Karpas-422 (cell line): ENCODE results near the gene SCNN1A. TPM values are rescaled to one million over a fixed set of nuclear protein-coding genes. Genes with fewer than 3 reads are reported as not detected.

Experiments used
- DNase-seq: peaks from one replicate; pipeline ENCODE4 v3.0.0-alpha.2; 2015
- H2AFZ ChIP-seq: fragments of 200-600 bp; sonication (generic); 2 replicates; pipeline ENCODE4 v1.6.1; 2014; ENCODE audit warnings: antibody characterized with exemption, low read length, mixed read lengths
- H3K27ac ChIP-seq: fragments of 200-600 bp; sonication (generic); 2 replicates; pipeline ENCODE4 v1.5.1; 2014; ENCODE audit warnings: mild to moderate bottlenecking, low read length, moderate library complexity
- H3K27me3 ChIP-seq: fragments of 200-600 bp; sonication (generic); 2 replicates; pipeline ENCODE4 v1.6.1; 2014; ENCODE audit warnings: low read length, mixed read lengths
- H3K36me3 ChIP-seq: fragments of 200-600 bp; sonication (generic); 2 replicates; pipeline ENCODE4 v1.6.1; 2014; ENCODE audit warnings: low read length, mixed read lengths; ENCODE audit not compliant: insufficient read depth
- H3K4me1 ChIP-seq: fragments of 200-600 bp; sonication (generic); 2 replicates; pipeline ENCODE4 v1.6.1; 2014; ENCODE audit warnings: mild to moderate bottlenecking, low read length, mixed read lengths
- H3K4me2 ChIP-seq: fragments of 200-600 bp; sonication (generic); 2 replicates; pipeline ENCODE4 v1.6.1; 2014; ENCODE audit warnings: low read length, low read depth, mild to moderate bottlenecking; ENCODE audit not compliant: poor library complexity, severe bottlenecking
- H3K4me3 ChIP-seq: fragments of 200-600 bp; sonication (generic); 2 replicates; pipeline ENCODE4 v1.5.1; 2014; ENCODE audit warnings: mild to moderate bottlenecking, antibody characterized with exemption, low read length, mixed read lengths
- H3K79me2 ChIP-seq: fragments of 200-600 bp; sonication (generic); 2 replicates; pipeline ENCODE4 v1.6.1; 2014; ENCODE audit warnings: mild to moderate bottlenecking, low read length, mixed read lengths
- H3K9ac ChIP-seq: fragments of 200-600 bp; sonication (generic); 2 replicates; pipeline ENCODE4 v1.6.0; 2014; ENCODE audit warnings: low read length
- H3K9me2 ChIP-seq: fragments of 200-600 bp; sonication (generic), shearing (Covaris generic); replicated peaks from 2 replicates; pipeline ENCODE4 v1.6.0; 2014; ENCODE audit warnings: mild to moderate bottlenecking, low read length, moderate library complexity; ENCODE audit not compliant: insufficient read depth
- H3K9me3 ChIP-seq: fragments of 300-700, 200-600 bp; sonication (generic); 2 replicates; pipeline ENCODE4 v1.6.1; 2014; ENCODE audit warnings: low read length, mixed read lengths
- H4K20me1 ChIP-seq: fragments of 200-600 bp; sonication (generic); 2 replicates; pipeline ENCODE4 v1.6.1; 2014; ENCODE audit warnings: mild to moderate bottlenecking, antibody characterized with exemption, low read length, low read depth; ENCODE audit not compliant: insufficient read depth
- total RNA-seq: library from RNA; depleted of rRNA; stranded (reverse); fragments of >200 nt; shearing (Covaris generic); gene quantifications from 2 replicates; pipeline ENCODE4 v1.2.3, GENCODE V29; 2014; ENCODE audit warnings: low replicate concordance

Gene SCNN1A
- total RNA-seq, 1 experiment from 2014 or later = not detected

DNA sequence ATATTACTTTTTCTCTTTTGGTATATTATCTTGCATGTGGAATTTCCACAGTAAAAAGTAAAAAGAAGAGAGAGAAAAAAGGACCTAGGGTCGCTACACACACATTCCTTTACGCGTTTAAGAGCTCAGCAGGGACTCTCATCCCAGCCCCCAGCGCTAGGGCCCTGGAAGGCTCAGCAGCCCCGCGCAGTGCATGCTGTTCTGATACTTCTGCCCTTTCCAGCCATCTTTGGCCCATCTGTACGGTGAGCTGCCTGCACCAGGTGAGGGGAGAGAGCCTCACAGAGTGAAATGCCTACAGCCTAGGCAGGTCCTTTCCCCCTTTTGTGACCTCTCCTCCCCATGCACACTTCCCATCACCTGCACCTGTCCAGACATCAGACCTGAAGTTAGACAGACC lies 7.0 kb upstream of the SCNN1A start:
- no peaks in the 10 kb centered on the region for H3K27me3 ChIP-seq
- no peak overlapping the region for H3K4me3 ChIP-seq
- H3K9me2 ChIP-seq = no peaks in the 10 kb centered on the region
- H3K27ac ChIP-seq = no peak overlapping the region
- H3K9ac ChIP-seq = no peak overlapping the region
- no peaks in the 10 kb centered on the region for H3K36me3 ChIP-seq
- no peak overlapping the region for H2AFZ ChIP-seq
- H3K9me3 ChIP-seq = no peaks in the 10 kb centered on the region
- no peak for DNase-seq
- no peaks in the 10 kb centered on the region for H3K4me1 ChIP-seq
- no peaks in the 10 kb centered on the region for H4K20me1 ChIP-seq
- H3K4me2 ChIP-seq = no peak overlapping the region
- H3K79me2 ChIP-seq = no peaks in the 10 kb centered on the region

DNA sequence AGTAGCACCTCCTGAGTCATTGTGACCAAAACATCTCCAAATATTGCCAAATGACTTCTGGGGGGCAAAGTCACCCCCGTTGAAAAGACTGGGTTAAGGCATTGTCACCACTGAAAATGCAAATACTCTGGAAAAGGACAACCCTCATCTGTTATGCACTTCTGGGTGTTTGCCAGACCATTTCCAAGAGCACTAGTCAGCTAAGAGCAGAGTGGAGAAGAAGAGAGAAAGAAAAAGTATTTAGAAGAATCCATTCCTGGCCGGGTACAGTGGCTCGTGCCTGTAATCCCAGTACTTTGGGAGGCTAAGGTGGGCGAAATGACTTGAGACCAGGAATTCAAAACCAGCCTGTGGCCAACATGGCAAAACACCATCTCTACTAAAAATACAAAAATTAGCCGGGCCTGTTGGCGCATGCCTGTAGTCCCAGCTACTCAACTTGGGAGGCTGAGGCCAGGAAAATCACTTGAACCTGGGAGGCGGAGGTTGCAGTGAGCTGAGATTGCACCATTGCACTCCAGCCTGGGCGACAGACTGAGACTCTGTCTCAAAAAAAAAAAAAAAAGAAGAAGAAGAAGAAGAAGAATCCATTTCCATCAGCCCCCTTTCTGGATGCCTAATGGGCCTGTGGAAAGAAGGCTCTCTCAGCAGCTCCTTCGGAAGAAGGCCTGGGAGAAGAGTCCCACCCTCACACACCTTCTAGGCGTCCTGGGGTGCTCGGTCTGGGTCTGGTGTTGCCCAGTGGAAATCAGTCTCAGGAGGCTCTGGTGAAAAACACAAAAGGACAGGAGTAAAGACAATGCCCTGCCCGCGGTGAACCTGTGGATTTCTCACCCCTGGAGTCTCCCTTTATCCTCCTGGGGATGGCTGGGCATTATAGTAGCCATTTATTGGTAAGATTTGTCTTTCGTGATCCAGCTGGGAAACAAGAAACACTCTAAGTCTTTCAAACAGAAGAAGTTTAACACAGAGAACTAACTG lies 5.1 kb upstream of the SCNN1A start:
- Histone ChIP-seq H2AFZ (no peak overlapping the region), H3K36me3 (no peaks in the 10 kb centered on the region), H3K9me3 (no peaks in the 10 kb centered on the region), H3K27ac (no peak overlapping the region), H3K4me1 (no peaks in the 10 kb centered on the region), H3K4me3 (no peak overlapping the region), H3K9me2 (no peaks in the 10 kb centered on the region), H4K20me1 (no peaks in the 10 kb centered on the region), H3K79me2 (no peaks in the 10 kb centered on the region), H3K9ac (no peak overlapping the region), H3K4me2 (no peak overlapping the region), H3K27me3 (no peaks in the 10 kb centered on the region)
- no peak for DNase-seq

DNA sequence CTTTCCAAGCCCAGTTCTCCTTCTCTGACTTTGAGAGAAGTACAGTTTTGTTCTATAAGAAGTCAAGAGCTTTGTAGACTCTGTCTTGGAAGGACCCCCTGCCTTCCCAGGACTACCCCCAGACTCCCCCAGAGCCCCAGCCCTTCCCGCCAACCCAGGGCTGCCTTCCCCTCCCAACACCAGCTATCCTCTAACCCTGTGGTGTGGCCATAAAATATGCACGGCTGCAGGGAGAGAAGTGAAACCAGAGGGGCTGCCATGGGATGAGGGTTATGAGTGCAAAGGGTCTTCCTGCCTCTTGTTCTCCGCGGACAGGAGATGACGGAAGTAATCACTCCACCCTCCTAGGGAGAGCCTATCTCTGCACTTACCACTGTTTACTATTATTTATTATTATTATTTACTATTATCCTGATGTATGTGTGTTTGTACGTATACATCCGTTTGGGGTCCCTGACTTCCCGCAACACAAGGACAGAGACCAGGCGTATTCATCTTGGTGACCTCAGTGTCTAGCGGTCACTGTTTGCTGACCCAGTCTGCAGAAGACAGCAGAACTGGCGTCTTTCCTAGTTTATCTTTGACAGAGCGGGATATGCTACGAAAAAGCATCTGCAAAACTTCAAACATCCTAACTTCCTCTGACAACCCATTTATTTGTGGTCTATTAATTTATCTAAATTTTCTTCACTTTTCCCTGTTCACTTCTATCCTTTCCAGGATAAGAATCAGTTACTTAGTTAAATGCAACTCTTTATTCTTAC lies 3.5 kb upstream of the SCNN1A start:
- Histone ChIP-seq H3K9ac (no peak overlapping the region), H3K9me3 (no peaks in the 10 kb centered on the region), H3K4me3 (no peak overlapping the region), H2AFZ (no peak overlapping the region), H3K9me2 (no peaks in the 10 kb centered on the region), H3K4me2 (no peak overlapping the region), H4K20me1 (no peaks in the 10 kb centered on the region), H3K27me3 (no peaks in the 10 kb centered on the region), H3K79me2 (no peaks in the 10 kb centered on the region), H3K4me1 (no peaks in the 10 kb centered on the region), H3K36me3 (no peaks in the 10 kb centered on the region), H3K27ac (no peak overlapping the region)
- DNase-seq = no peak

DNA sequence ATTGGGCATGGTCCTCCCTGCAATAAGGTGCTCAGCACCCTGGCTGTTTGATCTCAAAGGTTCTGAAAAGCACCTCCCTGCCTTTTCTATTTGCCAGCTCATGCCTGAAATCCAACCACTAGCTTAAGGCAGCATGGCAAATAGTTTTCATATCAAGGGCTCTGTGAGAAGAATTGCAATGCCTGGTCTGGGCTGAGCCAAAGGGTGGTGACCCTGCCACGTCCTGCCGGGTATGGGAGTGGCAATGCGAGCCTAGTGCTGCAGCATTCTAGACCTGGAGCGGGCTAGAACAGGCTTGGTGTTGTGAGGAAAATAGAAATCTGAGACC lies 2.3 kb upstream of the SCNN1A start:
- H3K4me1 ChIP-seq = no peaks in the 10 kb centered on the region
- no peaks in the 10 kb centered on the region for H3K27me3 ChIP-seq
- no peaks in the 10 kb centered on the region for H3K79me2 ChIP-seq
- no peaks in the 10 kb centered on the region for H3K36me3 ChIP-seq
- no peaks in the 10 kb centered on the region for H3K9me3 ChIP-seq
- DNase-seq = no peak
- H4K20me1 ChIP-seq = no peaks in the 10 kb centered on the region
- H3K27ac ChIP-seq = no peak overlapping the region
- no peak overlapping the region for H3K4me3 ChIP-seq
- H3K9me2 ChIP-seq = no peaks in the 10 kb centered on the region
- no peak overlapping the region for H3K4me2 ChIP-seq
- H3K9ac ChIP-seq = no peak overlapping the region
- no peak overlapping the region for H2AFZ ChIP-seq

DNA sequence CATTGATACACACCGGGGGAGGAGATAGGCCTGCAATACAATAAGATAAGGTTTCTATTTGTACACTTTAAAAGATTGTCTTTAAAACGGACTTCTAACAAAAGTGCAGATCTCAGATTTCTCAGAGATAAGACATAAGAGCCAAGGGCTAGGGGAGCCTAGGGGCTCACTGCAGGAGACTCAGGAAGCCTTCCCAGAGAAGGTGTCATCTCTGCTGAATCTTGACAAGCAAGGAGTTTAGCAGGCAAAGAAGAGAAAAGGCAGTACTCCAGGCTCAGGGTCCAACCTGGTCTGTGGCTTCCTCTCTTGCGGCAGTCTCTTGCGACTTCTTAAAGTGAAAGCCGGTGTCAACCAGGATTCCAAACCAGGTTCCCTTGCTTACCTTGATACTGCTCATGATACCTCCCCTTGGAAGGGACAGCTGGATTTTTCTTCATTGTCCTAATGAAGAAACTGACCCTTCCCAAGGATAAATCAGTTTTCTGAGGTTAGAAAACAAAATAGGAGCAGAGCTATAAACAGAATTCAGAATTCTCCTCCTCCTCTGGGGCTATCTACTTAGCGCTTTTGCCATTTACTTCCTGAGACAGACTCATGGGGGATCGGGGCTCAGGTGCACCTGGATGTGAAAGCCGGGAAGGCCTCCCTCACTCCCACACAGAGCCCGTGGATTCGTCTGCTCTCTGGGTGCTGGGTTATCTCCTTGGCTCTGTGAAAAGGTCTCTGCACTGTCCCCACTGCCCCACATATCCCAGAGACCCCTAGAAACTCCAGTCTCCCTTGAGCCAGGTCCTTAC lies 1.7 kb upstream of the SCNN1A start:
- no peaks in the 10 kb centered on the region for H3K9me3 ChIP-seq
- no peak overlapping the region for H3K4me3 ChIP-seq
- H3K36me3 ChIP-seq = no peaks in the 10 kb centered on the region
- no peaks in the 10 kb centered on the region for H4K20me1 ChIP-seq
- no peaks in the 10 kb centered on the region for H3K4me1 ChIP-seq
- no peak overlapping the region for H3K27ac ChIP-seq
- no peaks in the 10 kb centered on the region for H3K9me2 ChIP-seq
- H3K27me3 ChIP-seq = no peaks in the 10 kb centered on the region
- H2AFZ ChIP-seq = no peak overlapping the region
- H3K79me2 ChIP-seq = no peaks in the 10 kb centered on the region
- H3K9ac ChIP-seq = no peak overlapping the region
- H3K4me2 ChIP-seq = no peak overlapping the region
- no peak for DNase-seq

DNA sequence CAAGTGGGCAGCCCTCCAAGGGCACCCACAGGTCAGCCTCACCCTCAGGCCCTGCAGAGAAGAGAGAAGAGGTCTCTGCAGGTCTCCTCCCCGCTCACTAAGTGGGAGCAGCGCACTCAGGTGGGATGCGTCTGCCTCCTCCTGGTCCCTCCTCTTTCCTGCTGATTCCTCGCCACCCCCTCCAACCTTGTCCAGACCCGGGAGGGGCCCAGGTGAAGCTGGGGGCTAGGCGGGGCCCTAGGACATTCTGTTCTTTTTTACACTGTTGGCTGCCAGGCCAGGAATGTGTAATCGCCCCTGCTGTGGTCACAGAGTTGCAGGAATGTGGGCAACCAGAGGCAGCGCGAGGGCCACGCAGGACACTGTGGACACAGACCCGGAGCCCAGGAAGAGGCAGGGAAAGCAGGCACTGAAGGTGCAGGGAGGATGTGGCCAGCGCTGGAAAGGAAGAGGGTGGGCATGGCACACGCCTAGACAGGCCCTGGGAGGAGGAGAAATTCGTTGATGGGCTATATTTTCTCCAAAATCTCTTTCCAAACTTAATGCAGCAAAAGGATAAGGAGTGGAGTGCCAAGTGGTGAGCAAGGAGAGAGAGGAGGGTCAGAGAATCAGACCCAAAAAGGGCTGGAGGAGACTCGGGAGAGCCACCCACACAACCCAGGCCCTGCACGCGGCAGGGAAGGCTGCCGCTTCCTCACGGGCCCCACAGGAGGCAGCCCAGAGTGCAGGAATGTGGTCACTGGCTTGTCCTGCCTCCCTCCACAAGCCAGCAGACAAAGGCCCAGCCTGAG lies 911 bp upstream of the SCNN1A start:
- Histone ChIP-seq H3K36me3 (no peaks in the 10 kb centered on the region), H3K9me3 (no peaks in the 10 kb centered on the region), H3K27me3 (no peaks in the 10 kb centered on the region), H2AFZ (no peak overlapping the region), H4K20me1 (no peaks in the 10 kb centered on the region), H3K4me2 (no peak overlapping the region), H3K4me1 (no peaks in the 10 kb centered on the region), H3K9ac (no peak overlapping the region), H3K27ac (no peak overlapping the region), H3K79me2 (no peaks in the 10 kb centered on the region), H3K4me3 (no peak overlapping the region), H3K9me2 (no peaks in the 10 kb centered on the region)
- DNase-seq = no peak

DNA sequence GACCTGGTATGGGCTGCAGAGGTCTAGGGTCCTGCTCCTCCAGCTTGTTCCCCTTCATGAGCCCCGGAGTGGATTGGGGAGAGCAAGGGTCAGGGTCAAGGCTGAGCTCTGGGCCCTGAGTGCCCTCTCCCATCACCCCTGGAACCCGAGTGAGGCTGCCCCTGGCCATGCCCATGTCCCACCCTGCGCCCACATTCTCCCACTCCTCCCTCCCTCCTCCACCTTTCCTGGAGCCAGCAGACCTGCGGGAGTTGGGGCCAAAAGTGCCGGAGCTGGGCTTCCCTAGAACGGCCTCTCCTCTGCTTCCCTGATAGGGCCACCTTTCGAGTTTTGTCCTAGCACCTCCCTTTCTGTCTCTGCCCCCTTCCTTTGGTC lies 590 bp downstream of the SCNN1A start:
- no peak for DNase-seq
- Histone ChIP-seq H3K9me2 (no peaks in the 10 kb centered on the region), H3K9me3 (no peaks in the 10 kb centered on the region), H3K27me3 (no peaks in the 10 kb centered on the region), H3K79me2 (no peaks in the 10 kb centered on the region), H3K4me2 (no peak overlapping the region), H3K27ac (no peak overlapping the region), H3K36me3 (no peaks in the 10 kb centered on the region), H4K20me1 (no peaks in the 10 kb centered on the region), H2AFZ (no peak overlapping the region), H3K4me3 (no peak overlapping the region), H3K4me1 (no peaks in the 10 kb centered on the region), H3K9ac (no peak overlapping the region)
